ENCODE measurements around the gene AP2A2.

DNA sequence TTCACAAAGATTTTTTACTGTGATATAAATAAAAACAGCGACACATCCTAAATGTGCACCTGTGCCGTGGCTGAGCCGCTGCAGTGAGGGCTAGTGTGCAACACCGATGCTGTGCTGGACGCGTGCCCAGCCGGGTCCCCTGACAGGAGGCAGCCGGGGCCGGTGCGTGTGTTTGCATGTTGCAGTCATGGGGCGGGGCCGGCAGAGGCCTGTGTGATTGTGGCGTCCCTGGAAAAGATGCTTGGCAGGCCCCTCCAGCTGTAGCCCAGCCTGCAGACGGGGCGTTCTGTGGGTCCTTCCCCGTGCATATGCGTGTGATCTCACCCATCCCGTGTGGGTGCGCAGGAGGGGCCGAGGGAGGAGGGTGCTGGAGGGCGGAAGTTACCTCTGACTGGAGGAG, 80.3 kb downstream of the AP2A2 start:
- TF ChIP-seq POLR2A (IDR thresholded peaks at IDR 0.05) (no peak), EP300 (IDR thresholded peaks at IDR 0.05; ENCODE audit: low read depth) (no peak), POLR2AphosphoS5 (IDR thresholded peaks at IDR 0.05) (no peak)
- TF ChIP-seq, protein P1, sequence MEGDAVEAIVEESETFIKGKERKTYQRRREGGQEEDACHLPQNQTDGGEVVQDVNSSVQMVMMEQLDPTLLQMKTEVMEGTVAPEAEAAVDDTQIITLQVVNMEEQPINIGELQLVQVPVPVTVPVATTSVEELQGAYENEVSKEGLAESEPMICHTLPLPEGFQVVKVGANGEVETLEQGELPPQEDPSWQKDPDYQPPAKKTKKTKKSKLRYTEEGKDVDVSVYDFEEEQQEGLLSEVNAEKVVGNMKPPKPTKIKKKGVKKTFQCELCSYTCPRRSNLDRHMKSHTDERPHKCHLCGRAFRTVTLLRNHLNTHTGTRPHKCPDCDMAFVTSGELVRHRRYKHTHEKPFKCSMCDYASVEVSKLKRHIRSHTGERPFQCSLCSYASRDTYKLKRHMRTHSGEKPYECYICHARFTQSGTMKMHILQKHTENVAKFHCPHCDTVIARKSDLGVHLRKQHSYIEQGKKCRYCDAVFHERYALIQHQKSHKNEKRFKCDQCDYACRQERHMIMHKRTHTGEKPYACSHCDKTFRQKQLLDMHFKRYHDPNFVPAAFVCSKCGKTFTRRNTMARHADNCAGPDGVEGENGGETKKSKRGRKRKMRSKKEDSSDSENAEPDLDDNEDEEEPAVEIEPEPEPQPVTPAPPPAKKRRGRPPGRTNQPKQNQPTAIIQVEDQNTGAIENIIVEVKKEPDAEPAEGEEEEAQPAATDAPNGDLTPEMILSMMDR (IDR thresholded peaks at IDR 0.05): no peak
